Loucy (cell line): ENCODE results near the gene NGEF.

ENCODE experiments used
- CTCF ChIP-seq: fragments of 200-600 bp; sonication (generic); conservative IDR thresholded peaks from 2 replicates; pipeline ENCODE4 v1.5.1; 2014; ENCODE audit warnings: mild to moderate bottlenecking, antibody characterized with exemption, low read length
- EZH2phosphoT487 ChIP-seq: fragments of 200-600 bp; IDR thresholded peaks from 2 replicates; pipeline ENCODE4 v1.6.1; 2018; ENCODE audit warnings: antibody characterized with exemption, mild to moderate bottlenecking, moderate library complexity, borderline replicate concordance

GRCh38 chr2:233011702-233012131 is 1.3 kb downstream of the NGEF start:
- TF ChIP-seq CTCF (no peak), EZH2phosphoT487 (no peak)
